Progenitor cell of endocrine pancreas (in vitro differentiated cells): ENCODE data around the gene RNF17. TPM values are rescaled to one million over a fixed set of nuclear protein-coding genes. Genes with fewer than 3 reads are reported as not detected.
A peak's percentile ranks its signal among the peaks of the same experiment; 100 is the strongest.

Experiments
- DNase-seq: peaks from one replicate; pipeline ENCODE4 v3.0.0; 2021; ENCODE audit warnings: low spot score; ENCODE audit not compliant: unreplicated experiment
- H3K27ac Mint-ChIP-seq: 2 replicates; pipeline ENCODE4 v1.8.0; 2021; ENCODE audit warnings: mild to moderate bottlenecking, moderate library complexity, mixed read lengths
- H3K27me3 Mint-ChIP-seq: 2 replicates; pipeline ENCODE4 v1.8.0; 2021; ENCODE audit warnings: mixed read lengths
- H3K36me3 Mint-ChIP-seq: 2 replicates; pipeline ENCODE4 v1.8.0; 2022; ENCODE audit warnings: mixed read lengths; ENCODE audit not compliant: insufficient read depth
- H3K4me1 Mint-ChIP-seq: 2 replicates; pipeline ENCODE4 v1.8.0; 2021; ENCODE audit warnings: low read depth, mixed read lengths
- H3K4me3 Mint-ChIP-seq: 2 replicates; pipeline ENCODE4 v1.8.0; 2021; ENCODE audit warnings: low read depth, mild to moderate bottlenecking, moderate library complexity, mixed read lengths
- H3K9me3 Mint-ChIP-seq: 2 replicates; pipeline ENCODE4 v1.8.0; 2021; ENCODE audit warnings: low read depth, mixed read lengths
- total RNA-seq: library from RNA; stranded (reverse); gene quantifications from 2 replicates; pipeline ENCODE4 v1.2.1, GENCODE V29; 2021
- TF ChIP-seq, protein P1 (sequence below): fragments of 200-600 bp; sonication (generic); IDR thresholded peaks from one replicate; pipeline ENCODE4 v1.5.0; 2021; ENCODE audit warnings: antibody characterized with exemption, mild to moderate bottlenecking; ENCODE audit not compliant: unreplicated experiment

Gene RNF17
- total RNA-seq, 1 donor from 2014 or later = not detected

DNA sequence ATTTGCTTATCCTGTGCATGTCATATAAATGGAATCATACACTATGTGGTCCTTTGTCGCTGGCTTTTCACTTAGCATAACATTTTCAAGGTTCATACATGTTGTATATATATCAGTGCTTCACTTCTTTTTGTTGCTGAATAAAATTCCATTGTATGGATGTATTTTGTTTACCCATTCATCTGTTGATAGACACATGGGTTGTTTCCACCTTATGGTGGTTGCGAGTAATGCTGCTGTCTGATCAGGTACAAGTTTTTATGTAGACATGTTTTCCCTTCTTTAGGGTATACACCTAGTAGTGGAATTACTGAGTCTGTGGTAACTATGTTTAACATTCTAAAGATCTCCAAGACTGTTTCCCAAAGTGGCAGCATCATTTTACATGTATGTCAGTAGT lies 102.5 kb downstream of the RNF17 start:
- H3K27me3 Mint-ChIP-seq = peaks cover 15% of the 10 kb centered on the region
- no peaks in the 10 kb centered on the region for H3K36me3 Mint-ChIP-seq
- peaks cover 6% of the 10 kb centered on the region for H3K4me1 Mint-ChIP-seq
- H3K9me3 Mint-ChIP-seq = peaks cover 3% of the 10 kb centered on the region
- TF ChIP-seq, protein P1, sequence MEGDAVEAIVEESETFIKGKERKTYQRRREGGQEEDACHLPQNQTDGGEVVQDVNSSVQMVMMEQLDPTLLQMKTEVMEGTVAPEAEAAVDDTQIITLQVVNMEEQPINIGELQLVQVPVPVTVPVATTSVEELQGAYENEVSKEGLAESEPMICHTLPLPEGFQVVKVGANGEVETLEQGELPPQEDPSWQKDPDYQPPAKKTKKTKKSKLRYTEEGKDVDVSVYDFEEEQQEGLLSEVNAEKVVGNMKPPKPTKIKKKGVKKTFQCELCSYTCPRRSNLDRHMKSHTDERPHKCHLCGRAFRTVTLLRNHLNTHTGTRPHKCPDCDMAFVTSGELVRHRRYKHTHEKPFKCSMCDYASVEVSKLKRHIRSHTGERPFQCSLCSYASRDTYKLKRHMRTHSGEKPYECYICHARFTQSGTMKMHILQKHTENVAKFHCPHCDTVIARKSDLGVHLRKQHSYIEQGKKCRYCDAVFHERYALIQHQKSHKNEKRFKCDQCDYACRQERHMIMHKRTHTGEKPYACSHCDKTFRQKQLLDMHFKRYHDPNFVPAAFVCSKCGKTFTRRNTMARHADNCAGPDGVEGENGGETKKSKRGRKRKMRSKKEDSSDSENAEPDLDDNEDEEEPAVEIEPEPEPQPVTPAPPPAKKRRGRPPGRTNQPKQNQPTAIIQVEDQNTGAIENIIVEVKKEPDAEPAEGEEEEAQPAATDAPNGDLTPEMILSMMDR = no peak
- no peak overlapping the region for H3K4me3 Mint-ChIP-seq
- H3K27ac Mint-ChIP-seq = no peak overlapping the region
- DNase-seq = no peak

DNA sequence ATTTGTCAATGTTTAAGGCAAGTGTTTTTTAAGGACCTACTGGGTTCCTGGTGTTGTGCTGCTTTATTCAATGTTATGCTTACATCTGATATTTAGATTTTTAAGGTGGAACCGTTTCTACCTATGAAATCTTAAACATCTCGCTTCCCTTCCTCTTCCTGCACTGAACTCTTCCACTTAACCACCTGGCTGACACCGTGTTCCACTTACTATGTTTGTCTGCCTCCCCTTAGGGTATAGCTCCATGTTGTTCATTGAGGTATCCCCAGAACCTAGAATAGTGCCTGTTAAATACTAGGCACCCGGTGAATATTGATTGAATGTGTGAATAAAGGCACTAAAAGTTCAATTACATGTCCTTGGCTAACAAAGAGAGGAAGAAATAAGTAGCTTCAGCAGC lies 104.9 kb downstream of the RNF17 start:
- H3K27ac Mint-ChIP-seq = no peak overlapping the region
- peaks cover 5% of the 10 kb centered on the region for H3K4me1 Mint-ChIP-seq
- peaks cover 6% of the 10 kb centered on the region for H3K27me3 Mint-ChIP-seq
- TF ChIP-seq, protein P1 = no peak
- H3K36me3 Mint-ChIP-seq = no peaks in the 10 kb centered on the region
- peaks cover 3% of the 10 kb centered on the region for H3K9me3 Mint-ChIP-seq
- DNase-seq = no peak
- no peak overlapping the region for H3K4me3 Mint-ChIP-seq

DNA sequence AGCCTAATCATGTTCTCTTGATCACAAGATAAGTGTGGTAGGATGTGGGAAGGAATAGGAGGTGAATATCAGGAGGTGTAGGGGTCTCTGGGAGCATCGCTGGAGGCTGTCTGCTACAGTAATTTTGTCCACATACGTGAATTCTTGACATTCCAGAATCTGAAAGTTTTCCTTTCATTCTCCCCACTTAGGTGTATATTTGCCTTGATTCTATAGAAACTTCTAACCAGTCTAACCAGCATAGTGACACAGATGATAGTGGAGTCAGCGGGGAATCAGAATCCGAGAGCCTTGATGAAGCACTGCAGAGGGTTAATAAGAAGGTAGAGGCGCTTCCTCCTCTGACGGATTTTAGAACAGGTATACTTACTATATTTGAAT lies 106.4 kb downstream of the RNF17 start:
- TF ChIP-seq, protein P1 = no peak
- DNase-seq = no peak
- Mint-ChIP-seq H3K27ac (peak overlapping the region; percentile 13), H3K36me3 (no peaks in the 10 kb centered on the region), H3K4me1 (peaks cover 4% of the 10 kb centered on the region), H3K4me3 (no peak overlapping the region), H3K27me3 (peaks cover 3% of the 10 kb centered on the region), H3K9me3 (peaks cover 3% of the 10 kb centered on the region)

DNA sequence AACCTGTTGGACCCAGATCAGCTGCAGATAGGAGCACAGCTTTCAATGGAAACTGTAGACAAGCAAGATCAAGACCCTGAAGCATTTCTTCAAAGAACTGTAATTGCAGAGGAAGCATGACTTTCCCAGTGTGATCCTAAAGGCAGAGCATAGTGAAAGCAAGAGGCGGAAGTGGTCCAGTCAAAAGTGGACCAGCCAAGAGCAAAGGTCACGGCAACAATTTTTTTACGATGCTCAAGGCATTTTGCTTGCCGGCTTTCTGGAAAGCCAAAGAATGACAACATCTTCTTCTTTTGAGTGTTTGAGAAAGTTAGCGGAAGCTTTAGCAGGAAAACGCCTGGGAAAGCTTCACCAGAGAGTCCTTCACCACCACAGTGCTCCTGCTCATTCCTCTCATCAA lies 111.6 kb downstream of the RNF17 start:
- TF ChIP-seq, protein P1 = no peak
- no peaks in the 10 kb centered on the region for H3K9me3 Mint-ChIP-seq
- no peaks in the 10 kb centered on the region for H3K36me3 Mint-ChIP-seq
- H3K4me1 Mint-ChIP-seq = no peaks in the 10 kb centered on the region
- no peaks in the 10 kb centered on the region for H3K27me3 Mint-ChIP-seq
- no peak for DNase-seq
- H3K27ac Mint-ChIP-seq = no peak overlapping the region
- H3K4me3 Mint-ChIP-seq = no peak overlapping the region

DNA sequence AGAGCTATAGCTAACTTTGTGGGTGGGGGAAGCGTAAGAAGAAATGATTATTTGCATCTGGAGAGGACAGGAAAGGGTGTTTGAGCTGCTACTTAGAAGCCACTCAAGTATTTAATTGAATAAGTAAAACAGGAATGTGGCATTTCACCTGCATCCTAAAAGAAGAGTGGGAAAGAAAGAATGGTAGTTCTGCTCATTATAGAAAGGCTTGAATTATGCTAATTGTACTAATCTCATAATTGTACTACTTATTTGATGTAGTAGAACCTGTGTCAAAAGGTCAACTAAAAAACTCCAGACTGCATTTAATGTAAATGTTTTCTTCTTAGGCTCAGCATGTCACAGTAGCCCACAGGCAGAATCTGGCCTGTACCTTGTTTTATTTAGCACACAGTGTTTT lies 113.6 kb downstream of the RNF17 start:
- Mint-ChIP-seq H3K4me1 (no peaks in the 10 kb centered on the region), H3K9me3 (no peaks in the 10 kb centered on the region), H3K36me3 (no peaks in the 10 kb centered on the region), H3K27ac (no peak overlapping the region), H3K27me3 (no peaks in the 10 kb centered on the region), H3K4me3 (no peak overlapping the region)
- no peak for DNase-seq
- TF ChIP-seq, protein P1 = no peak
